Measurements from ENCODE around the gene MEGF11.
"Not testable (repeated sequence)": the region's sequence is repeated elsewhere in the genome, so short reads cannot be mapped to it uniquely, and the experiment has no call there.

- TF ChIP-seq POLR2A, CTCF, POLR2AphosphoS5, EP300 (IDR thresholded peaks at IDR 0.05): not testable (repeated sequence)
These were observed 381.7 kb downstream of the MEGF11 start for GRCh38 chr15:65871886-65872285.
